Neural cell (in vitro differentiated cells): ENCODE data around the gene ARHGAP45. TPM values are rescaled to one million over a fixed set of nuclear protein-coding genes. Genes with fewer than 3 reads are reported as not detected.

Experiments
- H2AFZ ChIP-seq: fragments of 200-600, 300-800 bp; sonication (generic), shearing (Covaris generic); 2 replicates; pipeline ENCODE4 v1.6.0; 2014; ENCODE audit warnings: low read depth, mild to moderate bottlenecking, antibody characterized with exemption, low read length, moderate library complexity
- H3F3A ChIP-seq: fragments of 200-600 bp; shearing (Covaris generic); 2 replicates; pipeline ENCODE4 v1.6.1; 2016; ENCODE audit warnings: mild to moderate bottlenecking, moderate library complexity, mixed read lengths, antibody characterized with exemption, low read length; ENCODE audit not compliant: insufficient read depth, poor library complexity, severe bottlenecking
- H3K27ac ChIP-seq: fragments of 200-600, 300-800 bp; sonication (generic), shearing (Covaris generic); 2 replicates; pipeline ENCODE4 v1.5.1; 2014; ENCODE audit warnings: mild to moderate bottlenecking, low read length, moderate library complexity
- H3K27me3 ChIP-seq: fragments of 300-800, 200-600 bp; sonication (generic), shearing (Covaris generic); 2 replicates; pipeline ENCODE4 v1.6.0; 2014; ENCODE audit warnings: mild to moderate bottlenecking, low read depth, low read length, moderate library complexity; ENCODE audit not compliant: insufficient read depth
- H3K36me3 ChIP-seq: fragments of 300-800, 200-600 bp; sonication (generic), shearing (Covaris generic); 2 replicates; pipeline ENCODE4 v1.5.1; 2014; ENCODE audit warnings: mild to moderate bottlenecking, antibody characterized with exemption, low read length, moderate library complexity; ENCODE audit not compliant: insufficient read depth
- H3K4me2 ChIP-seq: fragments of 300-800, 200-600 bp; sonication (generic), shearing (Covaris generic); 2 replicates; pipeline ENCODE4 v1.6.0; 2014; ENCODE audit warnings: mild to moderate bottlenecking, low read length
- H3K4me3 ChIP-seq: fragments of 300-800, 200-600 bp; sonication (generic), shearing (Covaris generic); 2 replicates; pipeline ENCODE4 v1.5.1; 2014; ENCODE audit warnings: mild to moderate bottlenecking, low read length, moderate library complexity
- H3K79me2 ChIP-seq: fragments of 200-600 bp; shearing (Covaris generic); replicated peaks from 2 replicates; pipeline ENCODE4 v1.6.0; 2014; ENCODE audit warnings: mild to moderate bottlenecking, low read length, moderate library complexity; ENCODE audit not compliant: insufficient read depth
- H3K9ac ChIP-seq: fragments of 300-800, 200-600 bp; sonication (generic), shearing (Covaris generic); 2 replicates; pipeline ENCODE4 v1.6.1; 2016; ENCODE audit warnings: mild to moderate bottlenecking, low read length, mixed read lengths
- H3K9me2 ChIP-seq: fragments of 200-600 bp; shearing (Covaris generic); 2 replicates; pipeline ENCODE4 v1.6.1; 2016; ENCODE audit warnings: mild to moderate bottlenecking, low read length, mixed read lengths; ENCODE audit not compliant: insufficient read depth
- H3K9me3 ChIP-seq: fragments of 200-600, 300-800 bp; sonication (generic), shearing (Covaris generic); 2 replicates; pipeline ENCODE4 v1.6.1; 2016; ENCODE audit warnings: mild to moderate bottlenecking, mixed run types, low read length, moderate library complexity, mixed read lengths
- H4K20me1 ChIP-seq: fragments of 200-600 bp; shearing (Covaris generic); 2 replicates; pipeline ENCODE4 v1.6.1; 2016; ENCODE audit warnings: mild to moderate bottlenecking, mixed run types; ENCODE audit not compliant: insufficient read depth
- EP300 ChIP-seq: fragments of 450-650 bp; conservative IDR thresholded peaks from 2 replicates; pipeline ENCODE4 v1.6.1; 2014; ENCODE audit warnings: antibody characterized with exemption, mild to moderate bottlenecking, moderate library complexity; ENCODE audit not compliant: poor library complexity, severe bottlenecking
- EZH2 ChIP-seq: fragments of 200-600, 300-800 bp; shearing (Covaris generic), sonication (generic); IDR thresholded peaks from 2 replicates; pipeline ENCODE4 v1.6.1; 2014; ENCODE audit warnings: antibody characterized with exemption, low read length, borderline replicate concordance, mild to moderate bottlenecking; ENCODE audit not compliant: insufficient read depth, poor library complexity, severe bottlenecking
- MXI1 ChIP-seq: fragments of 450-650 bp; conservative IDR thresholded peaks from 2 replicates; pipeline ENCODE4 v1.6.1; 2014; ENCODE audit warnings: antibody characterized with exemption, mild to moderate bottlenecking; ENCODE audit not compliant: poor library complexity, severe bottlenecking
- POLR2AphosphoS5 ChIP-seq: IDR thresholded peaks from 2 replicates; pipeline ENCODE4 v1.6.1; 2012
- RAD21 ChIP-seq: fragments of 450-650 bp; conservative IDR thresholded peaks from 2 replicates; pipeline ENCODE4 v1.6.1; 2014; ENCODE audit warnings: antibody characterized with exemption, mild to moderate bottlenecking, moderate library complexity
- SMC3 ChIP-seq: fragments of 450-650 bp; conservative IDR thresholded peaks from 2 replicates; pipeline ENCODE4 v1.6.1; 2014; ENCODE audit warnings: antibody characterized with exemption, mild to moderate bottlenecking, moderate library complexity; ENCODE audit not compliant: poor library complexity
- TAF1 ChIP-seq: IDR thresholded peaks from 2 replicates; pipeline ENCODE4 v1.6.1; 2012; ENCODE audit warnings: low read depth
- polyA plus RNA-seq: library from polyadenylated mRNA; depleted of rRNA; stranded (reverse); fragments of >200 nt; gene quantifications from 2 replicates; pipeline ENCODE4 v1.2.3, GENCODE V29; 2014
- TF ChIP-seq, protein P1 (sequence below): IDR thresholded peaks from 2 replicates; pipeline ENCODE4 v1.6.1; 2012; ENCODE audit warnings: borderline replicate concordance
- TF ChIP-seq, protein P2 (sequence below): fragments of 450-650 bp; IDR thresholded peaks from 2 replicates; pipeline ENCODE4 v1.5.1; 2014; ENCODE audit warnings: antibody characterized with exemption, mild to moderate bottlenecking, moderate library complexity; ENCODE audit not compliant: poor library complexity, severe bottlenecking

Gene ARHGAP45
- polyA plus RNA-seq, 1 donor from 2014 or later: 3.3 TPM

DNA sequence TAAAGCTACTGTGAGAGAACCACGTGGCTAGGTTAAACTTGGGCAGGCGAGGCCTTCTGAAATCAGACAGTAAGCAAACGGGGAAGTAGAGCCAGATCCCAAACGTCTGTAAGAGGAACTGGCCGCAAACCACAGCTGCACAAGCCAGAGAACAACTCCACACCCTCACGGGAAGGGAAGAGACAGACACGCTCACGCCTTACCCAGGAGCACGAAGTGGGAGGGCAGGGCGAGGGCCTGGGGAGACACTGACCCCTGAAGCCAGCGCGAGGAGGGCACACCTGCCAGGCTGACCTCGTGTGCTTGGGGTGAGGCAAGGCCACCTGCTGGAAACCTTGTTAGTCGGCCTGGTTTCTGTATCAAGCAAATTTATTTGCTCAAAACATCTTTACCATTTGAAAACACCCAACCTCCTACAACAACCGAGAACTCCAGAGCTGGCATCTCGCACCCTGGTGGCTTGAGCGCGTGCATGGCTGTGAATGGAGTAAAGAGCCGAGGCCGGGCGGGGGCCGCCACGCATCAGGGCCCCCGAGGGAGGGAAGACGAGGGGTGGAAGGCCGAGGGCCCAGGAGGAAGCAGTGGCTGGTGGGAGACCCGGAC, 20.9 kb downstream of the ARHGAP45 start:
- H2AFZ ChIP-seq: no peak overlapping the region
- no peaks in the 10 kb centered on the region for H3K79me2 ChIP-seq
- no peaks in the 10 kb centered on the region for H3K27me3 ChIP-seq
- no peak overlapping the region for H3K27ac ChIP-seq
- H4K20me1 ChIP-seq: no peaks in the 10 kb centered on the region
- H3K9ac ChIP-seq: no peak overlapping the region
- H3K4me3 ChIP-seq: no peak overlapping the region
- no peaks in the 10 kb centered on the region for H3K36me3 ChIP-seq
- no peaks in the 10 kb centered on the region for H3F3A ChIP-seq
- no peak overlapping the region for H3K4me2 ChIP-seq
- TF ChIP-seq, protein P1, sequence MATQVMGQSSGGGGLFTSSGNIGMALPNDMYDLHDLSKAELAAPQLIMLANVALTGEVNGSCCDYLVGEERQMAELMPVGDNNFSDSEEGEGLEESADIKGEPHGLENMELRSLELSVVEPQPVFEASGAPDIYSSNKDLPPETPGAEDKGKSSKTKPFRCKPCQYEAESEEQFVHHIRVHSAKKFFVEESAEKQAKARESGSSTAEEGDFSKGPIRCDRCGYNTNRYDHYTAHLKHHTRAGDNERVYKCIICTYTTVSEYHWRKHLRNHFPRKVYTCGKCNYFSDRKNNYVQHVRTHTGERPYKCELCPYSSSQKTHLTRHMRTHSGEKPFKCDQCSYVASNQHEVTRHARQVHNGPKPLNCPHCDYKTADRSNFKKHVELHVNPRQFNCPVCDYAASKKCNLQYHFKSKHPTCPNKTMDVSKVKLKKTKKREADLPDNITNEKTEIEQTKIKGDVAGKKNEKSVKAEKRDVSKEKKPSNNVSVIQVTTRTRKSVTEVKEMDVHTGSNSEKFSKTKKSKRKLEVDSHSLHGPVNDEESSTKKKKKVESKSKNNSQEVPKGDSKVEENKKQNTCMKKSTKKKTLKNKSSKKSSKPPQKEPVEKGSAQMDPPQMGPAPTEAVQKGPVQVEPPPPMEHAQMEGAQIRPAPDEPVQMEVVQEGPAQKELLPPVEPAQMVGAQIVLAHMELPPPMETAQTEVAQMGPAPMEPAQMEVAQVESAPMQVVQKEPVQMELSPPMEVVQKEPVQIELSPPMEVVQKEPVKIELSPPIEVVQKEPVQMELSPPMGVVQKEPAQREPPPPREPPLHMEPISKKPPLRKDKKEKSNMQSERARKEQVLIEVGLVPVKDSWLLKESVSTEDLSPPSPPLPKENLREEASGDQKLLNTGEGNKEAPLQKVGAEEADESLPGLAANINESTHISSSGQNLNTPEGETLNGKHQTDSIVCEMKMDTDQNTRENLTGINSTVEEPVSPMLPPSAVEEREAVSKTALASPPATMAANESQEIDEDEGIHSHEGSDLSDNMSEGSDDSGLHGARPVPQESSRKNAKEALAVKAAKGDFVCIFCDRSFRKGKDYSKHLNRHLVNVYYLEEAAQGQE: no peak
- TF ChIP-seq RAD21 (no peak), TAF1 (no peak), MXI1 (no peak), EZH2 (no peak), SMC3 (no peak), EP300 (no peak), POLR2AphosphoS5 (no peak)
- TF ChIP-seq, protein P2, sequence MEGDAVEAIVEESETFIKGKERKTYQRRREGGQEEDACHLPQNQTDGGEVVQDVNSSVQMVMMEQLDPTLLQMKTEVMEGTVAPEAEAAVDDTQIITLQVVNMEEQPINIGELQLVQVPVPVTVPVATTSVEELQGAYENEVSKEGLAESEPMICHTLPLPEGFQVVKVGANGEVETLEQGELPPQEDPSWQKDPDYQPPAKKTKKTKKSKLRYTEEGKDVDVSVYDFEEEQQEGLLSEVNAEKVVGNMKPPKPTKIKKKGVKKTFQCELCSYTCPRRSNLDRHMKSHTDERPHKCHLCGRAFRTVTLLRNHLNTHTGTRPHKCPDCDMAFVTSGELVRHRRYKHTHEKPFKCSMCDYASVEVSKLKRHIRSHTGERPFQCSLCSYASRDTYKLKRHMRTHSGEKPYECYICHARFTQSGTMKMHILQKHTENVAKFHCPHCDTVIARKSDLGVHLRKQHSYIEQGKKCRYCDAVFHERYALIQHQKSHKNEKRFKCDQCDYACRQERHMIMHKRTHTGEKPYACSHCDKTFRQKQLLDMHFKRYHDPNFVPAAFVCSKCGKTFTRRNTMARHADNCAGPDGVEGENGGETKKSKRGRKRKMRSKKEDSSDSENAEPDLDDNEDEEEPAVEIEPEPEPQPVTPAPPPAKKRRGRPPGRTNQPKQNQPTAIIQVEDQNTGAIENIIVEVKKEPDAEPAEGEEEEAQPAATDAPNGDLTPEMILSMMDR: no peak
- H3K9me3 ChIP-seq: no peaks in the 10 kb centered on the region
- no peaks in the 10 kb centered on the region for H3K9me2 ChIP-seq

DNA sequence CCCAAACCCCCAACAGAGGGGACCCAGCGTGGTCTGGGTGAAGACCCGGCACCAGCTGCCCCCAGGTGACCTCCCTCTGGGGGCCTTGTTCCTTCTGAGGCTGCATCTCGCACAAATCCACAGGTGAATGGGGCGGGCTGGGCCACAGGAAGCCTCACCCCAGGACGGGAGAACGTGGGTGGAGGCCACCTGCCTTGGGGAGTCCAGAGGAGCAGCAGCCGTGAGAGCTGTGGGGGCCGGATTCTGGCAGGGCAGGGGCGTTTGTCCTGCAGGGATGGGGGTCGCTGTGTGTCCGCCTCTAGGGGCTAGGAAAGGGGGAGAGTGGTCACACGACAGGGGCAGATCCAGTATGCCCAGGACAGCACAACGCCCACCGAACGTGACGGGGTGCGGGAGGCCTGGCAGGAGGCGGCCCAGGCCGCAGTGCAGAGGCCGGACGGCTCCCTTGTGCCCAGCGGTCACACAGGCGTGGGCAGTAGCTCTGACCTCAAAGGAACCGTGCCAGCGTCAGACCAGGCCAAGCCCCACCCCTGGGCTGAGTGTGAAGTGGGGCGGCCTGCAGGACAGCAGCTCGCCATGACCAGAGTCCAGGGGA, 21.5 kb downstream of the ARHGAP45 start:
- TF ChIP-seq, protein P1: no peak
- no peak for TF ChIP-seq TAF1
- TF ChIP-seq RAD21: no peak
- TF ChIP-seq POLR2AphosphoS5: no peak
- no peak for TF ChIP-seq SMC3
- TF ChIP-seq, protein P2: no peak
- TF ChIP-seq MXI1: no peak
- no peak for TF ChIP-seq EZH2
- TF ChIP-seq EP300: no peak
- H3K27ac ChIP-seq: no peak overlapping the region

More for the DNA sequence above, 21.5 kb downstream of the ARHGAP45 start:
- Histone ChIP-seq H3K9ac (no peak overlapping the region), H3F3A (no peaks in the 10 kb centered on the region), H3K79me2 (no peaks in the 10 kb centered on the region), H3K4me2 (no peak overlapping the region), H3K27me3 (no peaks in the 10 kb centered on the region), H4K20me1 (no peaks in the 10 kb centered on the region), H3K4me3 (no peak overlapping the region), H2AFZ (no peak overlapping the region), H3K9me3 (no peaks in the 10 kb centered on the region), H3K9me2 (no peaks in the 10 kb centered on the region), H3K36me3 (no peaks in the 10 kb centered on the region)
